HL-60 (cell line): ENCODE data around the gene RNF138.

Experiments used
- CTCF ChIP-seq: IDR thresholded peaks from one replicate; pipeline ENCODE4 v1.5.1; 2011; ENCODE audit warnings: low read length, control low read depth, inconsistent platforms; ENCODE audit not compliant: insufficient read depth
- GABPA ChIP-seq: IDR thresholded peaks from 2 replicates; pipeline ENCODE4 v1.6.1; 2012; ENCODE audit warnings: low read depth
- POLR2AphosphoS5 ChIP-seq: IDR thresholded peaks from 2 replicates; pipeline ENCODE4 v1.6.1; 2012; ENCODE audit warnings: low read depth
- TF ChIP-seq, protein P1 (sequence below): IDR thresholded peaks from 2 replicates; pipeline ENCODE4 v1.6.1; 2012; ENCODE audit warnings: low read depth; ENCODE audit not compliant: insufficient replicate concordance

GRCh38 chr18:32122039-32122438 lies 30.4 kb downstream of the RNF138 start:
- TF ChIP-seq CTCF (no peak), POLR2AphosphoS5 (no peak), GABPA (no peak)
- TF ChIP-seq, protein P1, sequence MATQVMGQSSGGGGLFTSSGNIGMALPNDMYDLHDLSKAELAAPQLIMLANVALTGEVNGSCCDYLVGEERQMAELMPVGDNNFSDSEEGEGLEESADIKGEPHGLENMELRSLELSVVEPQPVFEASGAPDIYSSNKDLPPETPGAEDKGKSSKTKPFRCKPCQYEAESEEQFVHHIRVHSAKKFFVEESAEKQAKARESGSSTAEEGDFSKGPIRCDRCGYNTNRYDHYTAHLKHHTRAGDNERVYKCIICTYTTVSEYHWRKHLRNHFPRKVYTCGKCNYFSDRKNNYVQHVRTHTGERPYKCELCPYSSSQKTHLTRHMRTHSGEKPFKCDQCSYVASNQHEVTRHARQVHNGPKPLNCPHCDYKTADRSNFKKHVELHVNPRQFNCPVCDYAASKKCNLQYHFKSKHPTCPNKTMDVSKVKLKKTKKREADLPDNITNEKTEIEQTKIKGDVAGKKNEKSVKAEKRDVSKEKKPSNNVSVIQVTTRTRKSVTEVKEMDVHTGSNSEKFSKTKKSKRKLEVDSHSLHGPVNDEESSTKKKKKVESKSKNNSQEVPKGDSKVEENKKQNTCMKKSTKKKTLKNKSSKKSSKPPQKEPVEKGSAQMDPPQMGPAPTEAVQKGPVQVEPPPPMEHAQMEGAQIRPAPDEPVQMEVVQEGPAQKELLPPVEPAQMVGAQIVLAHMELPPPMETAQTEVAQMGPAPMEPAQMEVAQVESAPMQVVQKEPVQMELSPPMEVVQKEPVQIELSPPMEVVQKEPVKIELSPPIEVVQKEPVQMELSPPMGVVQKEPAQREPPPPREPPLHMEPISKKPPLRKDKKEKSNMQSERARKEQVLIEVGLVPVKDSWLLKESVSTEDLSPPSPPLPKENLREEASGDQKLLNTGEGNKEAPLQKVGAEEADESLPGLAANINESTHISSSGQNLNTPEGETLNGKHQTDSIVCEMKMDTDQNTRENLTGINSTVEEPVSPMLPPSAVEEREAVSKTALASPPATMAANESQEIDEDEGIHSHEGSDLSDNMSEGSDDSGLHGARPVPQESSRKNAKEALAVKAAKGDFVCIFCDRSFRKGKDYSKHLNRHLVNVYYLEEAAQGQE = no peak
